SK-N-MC (cell line): ENCODE data around the gene STK32B.

Experiments used
- EZH2 ChIP-seq: fragments of 200-600 bp; sonication (generic); IDR thresholded peaks from one replicate; pipeline ENCODE4 v1.6.1; 2017; ENCODE audit warnings: antibody characterized with exemption
- POLR2AphosphoS5 ChIP-seq: IDR thresholded peaks from 2 replicates; pipeline ENCODE4 v1.6.1; 2012; ENCODE audit warnings: mild to moderate bottlenecking, low read depth, low read length, borderline replicate concordance

- TF ChIP-seq EZH2 (no peak), POLR2AphosphoS5 (no peak)
Observed at GRCh38 chr4:5365071-5366008, 314.1 kb downstream of the STK32B start.
